HG02759 (cell line): ENCODE measurements around the gene YPEL2.

Experiments
- ATAC-seq: cut with Tn5 transposase; IDR thresholded peaks from one replicate; pipeline ENCODE4 v1.9.1; 2021; ENCODE audit warnings: mild to moderate bottlenecking, moderate library complexity; ENCODE audit not compliant: unreplicated experiment

Gene YPEL2

GRCh38 chr17:59427996-59428395, 96.5 kb downstream of the YPEL2 start:
- ATAC-seq: no peak

GRCh38 chr17:59428916-59429485, 97.5 kb downstream of the YPEL2 start:
- no peak for ATAC-seq

- no peak for ATAC-seq
Measured at GRCh38 chr17:59431601-59432000, 100.1 kb downstream of the YPEL2 start.

GRCh38 chr17:59432657-59433056, 101.2 kb downstream of the YPEL2 start:
- ATAC-seq: no peak

GRCh38 chr17:59433586-59433985, 102.1 kb downstream of the YPEL2 start:
- ATAC-seq: no peak

- ATAC-seq: no peak
Measured at GRCh38 chr17:59434429-59434828, 103.0 kb downstream of the YPEL2 start.

- ATAC-seq: no peak
Measured at GRCh38 chr17:59435238-59435637, 103.8 kb downstream of the YPEL2 start.

GRCh38 chr17:59436900-59437299, 105.4 kb downstream of the YPEL2 start:
- no peak for ATAC-seq

- no peak for ATAC-seq
Measured at GRCh38 chr17:59437791-59438281, 106.4 kb downstream of the YPEL2 start.

GRCh38 chr17:59439262-59439661, 107.8 kb downstream of the YPEL2 start:
- no peak for ATAC-seq

GRCh38 chr17:59439741-59440211, 108.3 kb downstream of the YPEL2 start:
- ATAC-seq: no peak

- ATAC-seq: no peak
Measured at GRCh38 chr17:59440757-59441463, 109.5 kb downstream of the YPEL2 start.

GRCh38 chr17:59441464-59442096, 110.1 kb downstream of the YPEL2 start:
- ATAC-seq: no peak

GRCh38 chr17:59443106-59443505, 111.7 kb downstream of the YPEL2 start:
- no peak for ATAC-seq
